B cell (primary cell): Measurements from ENCODE around the gene ATP9B. TPM values are rescaled to one million over a fixed set of nuclear protein-coding genes. Genes with fewer than 3 reads are reported as not detected.

Experiments used
- ATAC-seq: fragments of 200-7000 bp; cut with Tn5 transposase; one replicate; pipeline ENCODE4 v1.10.0; 2021; ENCODE audit warnings: low read depth, mild to moderate bottlenecking, moderate number of reproducible peaks, moderate library complexity
- CTCF ChIA-PET: fragments of 350-600 bp; sonication (Branson Sonifier 250); formaldehyde crosslinking; loops from one replicate; lab custom pipeline; 2021; ENCODE audit warnings: antibody characterized with exemption, inconsistent platforms; lab: Charles Lee
- POLR2A ChIA-PET: fragments of 350-600 bp; sonication (Branson Sonifier 250); formaldehyde crosslinking; loops from one replicate; lab custom pipeline; 2021; ENCODE audit warnings: antibody characterized with exemption; lab: Charles Lee
- DNase-seq: peaks from one replicate; pipeline ENCODE4 v3.0.0; 2013
- H2AFZ ChIP-seq: 2 replicates; pipeline ENCODE4 v1.6.1; 2012; ENCODE audit warnings: mild to moderate bottlenecking, low read depth, low read length; ENCODE audit not compliant: insufficient read depth, poor library complexity, severe bottlenecking
- H3K27ac ChIP-seq, 2 donors: 1 replicate in 1 of 2; 2 replicates in 1 of 2; pipeline ENCODE4 v1.5.1; 2012 to 2013; ENCODE audit warnings: low read length in 2 of 2, mild to moderate bottlenecking in 2 of 2, moderate library complexity in 1 of 2
- H3K27me3 ChIP-seq, 4 experiments: fragments of 200-600 bp in 1 of 4; sonication (generic) in 1 of 4; replicated peaks in 1 of 4; 1 replicate in 2 of 4; 2 replicates in 2 of 4; pipeline versions ENCODE4 v1.6.1 to v1.7.0; 2013 to 2016; ENCODE audit warnings: low read length in 3 of 4, mild to moderate bottlenecking in 2 of 4, mixed read lengths in 1 of 4, moderate library complexity in 1 of 4; ENCODE audit not compliant: insufficient read depth in 4 of 4, control insufficient read depth in 3 of 4; ENCODE audit errors: control extremely low read depth in 1 of 4
- H3K36me3 ChIP-seq, 2 experiments: replicated peaks in 1 of 2; 1 replicate in 1 of 2; 2 replicates in 1 of 2; pipeline versions ENCODE4 v1.6.1 to v1.7.1; 2013; ENCODE audit warnings: low read length in 1 of 2; ENCODE audit not compliant: insufficient read depth in 2 of 2, control insufficient read depth in 1 of 2; ENCODE audit errors: control extremely low read depth in 1 of 2, extremely low read depth in 1 of 2
- H3K4me1 ChIP-seq, 2 donors: fragments of 200-600 bp in 1 of 2; sonication (generic) in 1 of 2; 1 replicate in 1 of 2; 2 replicates in 1 of 2; pipeline versions ENCODE4 v1.5.1 to v1.6.1; 2013 to 2017; ENCODE audit warnings: low read length in 2 of 2; ENCODE audit not compliant: control insufficient read depth in 2 of 2, insufficient read depth in 2 of 2
- H3K4me2 ChIP-seq: replicated peaks from 2 replicates; pipeline ENCODE3; 2012; ENCODE audit warnings: mild to moderate bottlenecking, low read depth, low read length; ENCODE audit not compliant: poor library complexity, severe bottlenecking
- H3K4me3 ChIP-seq, 5 experiments: fragments of 200-600 bp in 1 of 5; sonication (generic) in 1 of 5; 1 replicate in 3 of 5; 2 replicates in 2 of 5; pipeline versions ENCODE4 v1.5.1 to v1.7.0; 2011 to 2016; ENCODE audit warnings: low read length in 4 of 5, mild to moderate bottlenecking in 4 of 5, low read depth in 2 of 5, control low read depth in 1 of 5, moderate library complexity in 1 of 5; ENCODE audit not compliant: insufficient read depth in 1 of 5; ENCODE audit errors: control extremely low read depth in 1 of 5, extremely low read depth in 1 of 5
- H3K79me2 ChIP-seq: fragments of 200-600 bp; sonication (generic); one replicate; pipeline ENCODE4 v1.6.0; 2016; ENCODE audit warnings: low read length; ENCODE audit not compliant: control insufficient read depth, insufficient read depth
- H3K9ac ChIP-seq: fragments of 200-600 bp; sonication (generic); 2 replicates; pipeline ENCODE4 v1.6.1; 2017; ENCODE audit warnings: mild to moderate bottlenecking, low read length, moderate library complexity
- H3K9me3 ChIP-seq, 3 donors: one replicate each; pipeline versions ENCODE4 v1.6.1 to v1.7.1; 2013; ENCODE audit warnings: low read length in 2 of 3; ENCODE audit not compliant: control insufficient read depth in 2 of 3, insufficient read depth in 1 of 3; ENCODE audit errors: control extremely low read depth in 1 of 3
- H4K20me1 ChIP-seq: 2 replicates; pipeline ENCODE4 v1.6.0; 2012; ENCODE audit warnings: mild to moderate bottlenecking, low read length; ENCODE audit not compliant: insufficient read depth, control insufficient read depth, poor library complexity, severe bottlenecking
- H3K27ac Mint-ChIP-seq: one replicate; pipeline ENCODE4 v1.8.0; 2021; ENCODE audit warnings: mixed read lengths
- H3K27me3 Mint-ChIP-seq: one replicate; pipeline ENCODE4 v1.8.0; 2021; ENCODE audit warnings: mixed read lengths
- H3K4me1 Mint-ChIP-seq: one replicate; pipeline ENCODE4 v1.8.0; 2021; ENCODE audit warnings: mixed read lengths
- H3K4me3 Mint-ChIP-seq: one replicate; pipeline ENCODE4 v1.8.0; 2021; ENCODE audit warnings: mixed read lengths
- H3K9me3 Mint-ChIP-seq: one replicate; pipeline ENCODE4 v1.8.0; 2022; ENCODE audit warnings: mixed read lengths; ENCODE audit not compliant: insufficient read depth
- EZH2 ChIP-seq: IDR thresholded peaks from 2 replicates; pipeline ENCODE4 v1.6.1; 2012; ENCODE audit warnings: borderline replicate concordance, low read depth, mild to moderate bottlenecking, moderate library complexity, low read length; ENCODE audit not compliant: insufficient read depth, poor library complexity, severe bottlenecking
- WGBS: methylation state at CpG from one replicate; pipeline ENCODE4 v1.1.5; 2013; ENCODE audit warnings: missing lambda C conversion rate; ENCODE audit not compliant: insufficient coverage; 5-methylcytosine and 5-hydroxymethylcytosine counted together
- intact Hi-C: fragments of 100-400 bp; cut with micrococcal nuclease; formaldehyde crosslinking; loops from one replicate; pipeline ENCODE4 v1.10.0; 2022
- polyA plus RNA-seq: library from polyadenylated mRNA; depleted of rRNA; stranded (reverse); fragments of >200 nt; gene quantifications from 2 replicates; pipeline ENCODE4 v1.2.3, GENCODE V29; 2012
- total RNA-seq, 2 donors: library from RNA; stranded (reverse); fragments of 120-200 nt in 1 of 2; gene quantifications; 1 replicate in 1 of 2; 2 replicates in 1 of 2; pipeline versions ENCODE4 v1.2.3 to v1.2.4, GENCODE V29; 2013 to 2022
- TF ChIP-seq, protein P1 (sequence below): fragments of 200-600 bp; IDR thresholded peaks from one replicate; pipeline ENCODE4 v1.8.0; 2022; ENCODE audit warnings: antibody characterized with exemption, mild to moderate bottlenecking

ATP9B gene
- total and polyA plus RNA-seq, 2 donors (not counting 1 experiment from before 2014, with no cell fraction given): 34.3 to 71.7 TPM

DNA sequence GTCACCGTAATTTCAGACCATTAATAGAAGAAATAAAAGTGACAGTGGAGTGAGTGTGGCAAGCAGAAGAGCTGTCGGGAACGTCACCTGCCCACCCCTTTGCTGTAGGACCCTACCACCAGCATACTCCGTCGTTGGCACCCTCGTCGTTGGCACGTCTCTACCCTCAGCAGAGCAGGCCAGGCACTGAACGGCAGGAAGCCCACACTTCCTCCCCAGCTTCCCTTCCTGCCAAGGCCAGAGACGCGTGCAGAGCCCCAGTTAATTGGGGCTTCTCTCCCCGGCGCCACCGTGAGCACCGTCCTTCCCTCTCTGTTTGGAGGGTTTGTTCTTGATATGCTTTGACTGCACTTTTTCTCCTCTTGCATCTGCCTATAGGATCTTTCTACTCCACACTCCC is 299.5 kb downstream of the ATP9B start:
- H3K27ac Mint-ChIP-seq: no peak overlapping the region
- DNase-seq: no peak
- Histone ChIP-seq H3K27ac (no peak overlapping the region), H3K79me2 (no peaks in the 10 kb centered on the region), H2AFZ (no peak overlapping the region), H4K20me1 (no peaks in the 10 kb centered on the region), H3K4me2 (peak overlapping the region; percentile 28), H3K36me3 (peaks cover 0 to 5% of the 10 kb centered on the region in 2 experiments), H3K4me3 (no peak overlapping the region), H3K9me3 (no peaks in the 10 kb centered on the region), H3K4me1 (peaks cover 7 to 10% of the 10 kb centered on the region in 2 donors), H3K27me3 (no peaks in the 10 kb centered on the region), H3K9ac (no peak overlapping the region)
- no peak overlapping the region for H3K4me3 Mint-ChIP-seq
- intact Hi-C loops: no loop called here
- H3K9me3 Mint-ChIP-seq: no peaks in the 10 kb centered on the region
- peak; percentile 31 for ATAC-seq
- ChIA-PET POLR2A (no interaction called here), CTCF (interaction anchor here (0.7 to 1.6 kb wide), 2 partner anchors 10 to 162 kb away, joined by 3 to 7 read pairs; no protein-coding TSS in a partner anchor)
- no peak for TF ChIP-seq EZH2
- TF ChIP-seq, protein P1, sequence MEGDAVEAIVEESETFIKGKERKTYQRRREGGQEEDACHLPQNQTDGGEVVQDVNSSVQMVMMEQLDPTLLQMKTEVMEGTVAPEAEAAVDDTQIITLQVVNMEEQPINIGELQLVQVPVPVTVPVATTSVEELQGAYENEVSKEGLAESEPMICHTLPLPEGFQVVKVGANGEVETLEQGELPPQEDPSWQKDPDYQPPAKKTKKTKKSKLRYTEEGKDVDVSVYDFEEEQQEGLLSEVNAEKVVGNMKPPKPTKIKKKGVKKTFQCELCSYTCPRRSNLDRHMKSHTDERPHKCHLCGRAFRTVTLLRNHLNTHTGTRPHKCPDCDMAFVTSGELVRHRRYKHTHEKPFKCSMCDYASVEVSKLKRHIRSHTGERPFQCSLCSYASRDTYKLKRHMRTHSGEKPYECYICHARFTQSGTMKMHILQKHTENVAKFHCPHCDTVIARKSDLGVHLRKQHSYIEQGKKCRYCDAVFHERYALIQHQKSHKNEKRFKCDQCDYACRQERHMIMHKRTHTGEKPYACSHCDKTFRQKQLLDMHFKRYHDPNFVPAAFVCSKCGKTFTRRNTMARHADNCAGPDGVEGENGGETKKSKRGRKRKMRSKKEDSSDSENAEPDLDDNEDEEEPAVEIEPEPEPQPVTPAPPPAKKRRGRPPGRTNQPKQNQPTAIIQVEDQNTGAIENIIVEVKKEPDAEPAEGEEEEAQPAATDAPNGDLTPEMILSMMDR: no peak
- peaks cover 16% of the 10 kb centered on the region for H3K4me1 Mint-ChIP-seq
- H3K27me3 Mint-ChIP-seq: no peaks in the 10 kb centered on the region
- 24% methylated on average over 10 of the region's 15 CpGs for WGBS

DNA sequence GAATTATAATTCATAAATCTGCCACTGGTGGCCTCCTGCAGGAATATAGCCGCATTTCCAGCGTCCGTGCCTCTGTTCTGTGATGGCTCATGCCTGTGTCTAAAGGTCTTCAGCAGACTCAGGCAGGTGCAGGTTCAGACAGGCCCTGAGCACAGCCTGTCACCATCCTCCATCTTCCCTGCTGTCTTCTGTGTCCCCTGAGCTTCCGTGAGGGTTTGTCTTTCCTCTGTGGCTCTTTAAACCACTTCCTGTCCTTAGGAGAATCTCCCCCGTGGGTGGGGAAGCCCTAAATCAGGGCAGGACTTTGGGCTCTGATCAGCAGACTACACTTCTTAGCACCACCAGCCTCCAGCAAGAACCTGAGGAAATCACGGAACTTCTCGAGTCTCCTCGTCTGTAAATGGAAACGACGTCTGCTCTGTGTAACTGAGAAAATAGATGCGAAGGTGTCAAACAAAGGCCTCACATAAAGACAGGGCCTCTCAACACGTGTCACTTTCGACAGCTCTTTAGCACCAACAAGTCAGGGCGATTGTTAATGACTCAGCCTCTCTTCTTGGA is 302.4 kb downstream of the ATP9B start:
- Histone ChIP-seq H3K9ac (no peak overlapping the region), H4K20me1 (no peaks in the 10 kb centered on the region), H3K9me3 (no peaks in the 10 kb centered on the region), H3K4me3 (no peak overlapping the region), H3K79me2 (no peaks in the 10 kb centered on the region), H3K4me2 (no peak overlapping the region), H3K27ac (no peak overlapping the region), H3K4me1 (peaks cover 16 to 18% of the 10 kb centered on the region in 2 donors), H3K27me3 (no peaks in the 10 kb centered on the region), H2AFZ (no peak overlapping the region), H3K36me3 (no peaks in the 10 kb centered on the region)
- DNase-seq (no peak), ATAC-seq (no peak)
- ChIA-PET CTCF (no interaction called here), POLR2A (no interaction called here)
- no peak for TF ChIP-seq EZH2
- TF ChIP-seq, protein P1: no peak
- Mint-ChIP-seq H3K4me1 (peaks cover 28% of the 10 kb centered on the region), H3K27me3 (no peaks in the 10 kb centered on the region), H3K27ac (no peak overlapping the region), H3K4me3 (no peak overlapping the region), H3K9me3 (no peaks in the 10 kb centered on the region)
- 68% methylated on average over 11 of the region's 14 CpGs for WGBS
- intact Hi-C loops: no loop called here
